GM18858 (cell line): ENCODE data around the gene SRPK1.

Experiments
- ATAC-seq: cut with Tn5 transposase; IDR thresholded peaks from one replicate; pipeline ENCODE4 v1.9.1; 2021; ENCODE audit not compliant: unreplicated experiment

The SRPK1 gene

DNA sequence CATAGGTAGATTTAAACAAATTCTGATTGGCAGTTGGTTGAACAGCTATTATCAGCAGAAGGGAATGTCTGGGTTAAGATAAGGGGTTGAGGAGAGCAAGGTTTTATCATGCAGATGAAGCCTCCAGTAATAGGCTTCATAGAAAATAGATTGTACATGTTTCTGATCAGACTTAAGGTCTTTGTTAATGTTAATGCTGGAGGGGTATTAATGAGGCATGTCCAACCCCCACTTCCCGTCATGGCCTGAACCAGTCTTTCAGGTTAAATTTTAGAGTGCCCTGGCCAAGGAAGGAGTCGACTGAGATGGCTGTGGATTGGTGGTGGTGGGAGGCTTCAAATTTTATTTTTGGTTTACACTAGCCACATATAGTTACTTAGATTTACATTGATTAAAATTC is 136.7 kb downstream of the SRPK1 start:
- ATAC-seq, result no peak
